GM12878 (cell line): ENCODE data around the gene HCRTR2. TPM values are rescaled to one million over a fixed set of nuclear protein-coding genes. Genes with fewer than 3 reads are reported as not detected.

Experiments used
- ATAC-seq: fragments of 200-7000 bp; cut with Tn5 transposase; 3 replicates; pipeline ENCODE4 v1.9.1; 2020; ENCODE audit warnings: mild to moderate bottlenecking, moderate library complexity
- BruUV-seq: library from RNA; stranded (reverse); fragments of 400-500 nt; replicated peaks from 2 replicates; lab custom pipeline; 2021; lab: Mats Ljungman, UMichigan
- CTCF ChIA-PET: fragments of 300-600 bp; sonication (Branson Sonifier 250); formaldehyde crosslinking; extraction: SDS; loops from one replicate; lab custom pipeline; 2021; ENCODE audit warnings: inconsistent platforms; lab: Yijun Ruan, JAX
- POLR2A ChIA-PET: fragments of 350-600 bp; formaldehyde crosslinking; extraction: SDS; loops from one replicate; lab custom pipeline; 2021; ENCODE audit warnings: inconsistent platforms; lab: Charles Lee
- RAD21 ChIA-PET: fragments of 300-600 bp; sonication (Branson Sonifier 250); formaldehyde crosslinking; loops from one replicate; lab custom pipeline; 2023; ENCODE audit warnings: antibody characterized with exemption; ENCODE audit not compliant: unreplicated experiment; lab: Charles Lee
- SMC1A ChIA-PET: fragments of 300-600 bp; sonication (Branson Sonifier 250); formaldehyde crosslinking; loops from one replicate; lab custom pipeline; 2023; ENCODE audit not compliant: unreplicated experiment, uncharacterized antibody; lab: Charles Lee
- DNase-seq: peaks from one replicate; pipeline ENCODE4 v3.0.0-alpha.2; 2011; ENCODE audit warnings: low read depth, low spot score
- FAIRE-seq: peaks from 3 replicates; lab custom pipeline; 2011; peaks lifted over from hg19 to GRCh38; lab: Jason Lieb, UNC
- H2AFZ ChIP-seq: 2 replicates; pipeline ENCODE4 v1.6.0; 2011; ENCODE audit warnings: low read depth, low read length, control low read depth; ENCODE audit not compliant: control insufficient read depth
- H3K27ac ChIP-seq: 2 replicates; pipeline ENCODE4 v1.5.1; 2011; ENCODE audit warnings: control low read depth; ENCODE audit not compliant: control insufficient read depth, insufficient read depth
- H3K27me3 ChIP-seq, 2 experiments: replicated peaks in 1 of 2; 2 replicates each; pipeline versions ENCODE4 v1.6.0 to v1.6.1; 2011; ENCODE audit warnings: low read length in 1 of 2; ENCODE audit not compliant: control insufficient read depth in 2 of 2, insufficient read depth in 2 of 2
- H3K36me3 ChIP-seq, 2 experiments: 2 replicates each; pipeline ENCODE4 v1.5.1; 2011; ENCODE audit warnings: low read length in 1 of 2; ENCODE audit not compliant: control insufficient read depth in 2 of 2, insufficient read depth in 2 of 2
- H3K4me1 ChIP-seq: 2 replicates; pipeline ENCODE4 v1.6.1; 2011; ENCODE audit warnings: mild to moderate bottlenecking, low read length, moderate library complexity, mixed read lengths; ENCODE audit not compliant: control insufficient read depth, insufficient read depth
- H3K4me2 ChIP-seq: 2 replicates; pipeline ENCODE4 v1.6.0; 2011; ENCODE audit warnings: control low read depth; ENCODE audit not compliant: control insufficient read depth, insufficient read depth
- H3K4me3 ChIP-seq: fragments of 200-600 bp; sonication (generic); 2 replicates; pipeline ENCODE4 v1.5.1; 2016
- H3K79me2 ChIP-seq: 2 replicates; pipeline ENCODE4 v1.6.0; 2011; ENCODE audit warnings: low read length; ENCODE audit not compliant: control insufficient read depth, insufficient read depth
- H3K9ac ChIP-seq: 2 replicates; pipeline ENCODE4 v1.8.0; 2011; ENCODE audit warnings: low read length, control low read depth, mixed read lengths; ENCODE audit not compliant: control insufficient read depth, insufficient read depth
- H3K9me3 ChIP-seq: replicated peaks from 3 replicates; pipeline ENCODE4 v1.5.1; 2011; ENCODE audit warnings: mild to moderate bottlenecking, low read length; ENCODE audit not compliant: control insufficient read depth, insufficient read depth
- H4K20me1 ChIP-seq: 2 replicates; pipeline ENCODE4 v1.6.0; 2011; ENCODE audit not compliant: control insufficient read depth, insufficient read depth
- BCL11A ChIP-seq: IDR thresholded peaks from 2 replicates; pipeline ENCODE4 v1.6.1; 2011; ENCODE audit warnings: low read depth, low read length
- BHLHE40 ChIP-seq, 2 experiments: fragments of 450-650 bp in 1 of 2; IDR thresholded peaks; 2 replicates each; pipeline ENCODE4 v1.6.1; 2011 to 2017; ENCODE audit warnings: low read depth in 2 of 2, borderline replicate concordance in 1 of 2, improper control_type of control experiment in 1 of 2, low read length in 1 of 2, mild to moderate bottlenecking in 1 of 2
- CEBPB ChIP-seq, 2 experiments: fragments of 150-350 bp in 1 of 2; IDR thresholded peaks; 2 replicates each; pipeline ENCODE4 v1.6.1; 2012 to 2014; ENCODE audit warnings: low read depth in 2 of 2, low read length in 2 of 2, borderline replicate concordance in 1 of 2, inconsistent platforms in 1 of 2
- CREB1 ChIP-seq: IDR thresholded peaks from 2 replicates; pipeline ENCODE4 v1.6.1; 2012; ENCODE audit warnings: low read depth, mild to moderate bottlenecking, inconsistent platforms
- FOXK2 ChIP-seq: fragments of 450-650 bp; IDR thresholded peaks from 2 replicates; pipeline ENCODE4 v1.6.1; 2017; ENCODE audit warnings: mild to moderate bottlenecking, moderate library complexity
- HSF1 ChIP-seq: fragments of 150-350 bp; IDR thresholded peaks from 2 replicates; pipeline ENCODE4 v1.6.1; 2014; ENCODE audit warnings: mild to moderate bottlenecking, low read depth, low read length
- MYB ChIP-seq: fragments of 150-350 bp; IDR thresholded peaks from 2 replicates; pipeline ENCODE4 v1.6.1; 2014; ENCODE audit warnings: mild to moderate bottlenecking, low read depth, low read length, borderline replicate concordance
- NKRF ChIP-seq: fragments of 450-650 bp; conservative IDR thresholded peaks from 2 replicates; pipeline ENCODE4 v1.6.1; 2017; ENCODE audit warnings: mild to moderate bottlenecking, moderate library complexity
- PAX8 ChIP-seq: fragments of 450-650 bp; IDR thresholded peaks from 2 replicates; pipeline ENCODE4 v1.6.1; 2017; ENCODE audit warnings: mild to moderate bottlenecking, moderate library complexity
- RCOR1 ChIP-seq: conservative IDR thresholded peaks from 2 replicates; pipeline ENCODE4 v1.6.1; 2012; ENCODE audit warnings: low read depth, low read length, improper control_type of control experiment
- SMAD1 ChIP-seq: fragments of 450-650 bp; IDR thresholded peaks from 2 replicates; pipeline ENCODE4 v1.6.1; 2018; ENCODE audit warnings: mild to moderate bottlenecking, low read depth; ENCODE audit not compliant: partially characterized antibody
- SMARCA5 ChIP-seq: fragments of 450-650 bp; IDR thresholded peaks from 2 replicates; pipeline ENCODE4 v1.6.1; 2017; ENCODE audit warnings: mild to moderate bottlenecking
- SMC3 ChIP-seq: IDR thresholded peaks from 2 replicates; pipeline ENCODE4 v1.6.1; 2011; ENCODE audit warnings: low read length, improper control_type of control experiment, borderline replicate concordance
- SREBF2 ChIP-seq: IDR thresholded peaks from 2 replicates; pipeline ENCODE4 v1.6.1; 2012; ENCODE audit warnings: mild to moderate bottlenecking, low read length
- STAT3 ChIP-seq: IDR thresholded peaks from 2 replicates; pipeline ENCODE4 v1.6.1; 2011; ENCODE audit warnings: low read depth, low read length, improper control_type of control experiment
- TCF12 ChIP-seq: IDR thresholded peaks from 2 replicates; pipeline ENCODE4 v1.6.1; 2011; ENCODE audit warnings: low read depth, mild to moderate bottlenecking, low read length
- YY1 ChIP-seq: IDR thresholded peaks from 2 replicates; pipeline ENCODE4 v1.6.1; 2011; ENCODE audit warnings: low read depth, mild to moderate bottlenecking, low read length
- ZBTB33 ChIP-seq: fragments of 450-650 bp; IDR thresholded peaks from 2 replicates; pipeline ENCODE4 v1.6.1; 2017; ENCODE audit warnings: mild to moderate bottlenecking
- WGBS: methylation state at CpG from one replicate; pipeline ENCODE4 v1.1.6; 2016; ENCODE audit warnings: low lambda C conversion rate; ENCODE audit not compliant: insufficient replicate concordance, insufficient coverage; ENCODE audit errors: missing lambda C conversion rate; 5-methylcytosine and 5-hydroxymethylcytosine counted together
- in situ Hi-C: fragments of 300-500 bp; cut with MboI; formaldehyde crosslinking; loops from 9 replicates; pipeline ENCODE4 v1.14.3; 2018; ENCODE audit warnings: mixed read lengths
- intact Hi-C: fragments of 100-400 bp; cut with micrococcal nuclease; formaldehyde crosslinking; loops from one replicate; pipeline ENCODE4 v1.14.2; 2022; ENCODE audit not compliant: unreplicated experiment
- polyA plus RNA-seq, 11 experiments: library from polyadenylated mRNA; depleted of rRNA in 4 of 11; unstranded in 6 of 11; stranded (reverse) in 5 of 11; fragments of >200 nt; fragmentation: Nextera tagmentation in 4 of 11; fragmentation: Illumina TruSeq in 1 of 11; extraction: Ambion mirVana in 4 of 11; extraction: Trizol in 1 of 11; gene quantifications; 1 replicate in 1 of 11; 2 replicates in 10 of 11; pipeline versions ENCODE4 v1.2.1 to v1.2.3, GENCODE V29; 2011 to 2016; ENCODE audit warnings: inconsistent platforms in 2 of 11, missing spikeins in 2 of 11, low read depth in 1 of 11
- total RNA-seq, 4 experiments: library from RNA; depleted of rRNA in 3 of 4; stranded (reverse); fragments of >200 nt in 3 of 4; fragmentation: Illumina TruSeq in 1 of 4; extraction: Trizol in 1 of 4; gene quantifications; 2 replicates each; pipeline versions ENCODE4 v1.2.1 to v1.2.3, GENCODE V29; 2013 to 2021

The HCRTR2 gene
- total and polyA plus RNA-seq, 10 of the 15 experiments (the other 5 are each of a cell fraction or from before 2014, with no cell fraction given): not detected

- BruUV-seq: no TSS peak
- SMC1A ChIA-PET: no interaction called here
Measured at GRCh38 chr6:55220961-55221360, 46.6 kb downstream of the HCRTR2 start.

GRCh38 chr6:55227862-55228261 lies 53.5 kb downstream of the HCRTR2 start:
- H3K36me3 ChIP-seq: no peaks in the 10 kb centered on the region
- in situ Hi-C loops: no loop called here
- WGBS: 17% methylated on average over 2 of the region's 2 CpGs
- no peaks in the 10 kb centered on the region for H3K4me1 ChIP-seq
- ATAC-seq (no peak), DNase-seq (no peak), FAIRE-seq (no peak)
- H3K9ac ChIP-seq: no peak overlapping the region
- H3K9me3 ChIP-seq: no peaks in the 10 kb centered on the region
- H3K27me3 ChIP-seq: no peaks in the 10 kb centered on the region
- POLR2A ChIA-PET: no interaction called here
- intact Hi-C loops: no loop called here
- H3K4me2 ChIP-seq: no peak overlapping the region
- no peaks in the 10 kb centered on the region for H3K79me2 ChIP-seq
- no peaks in the 10 kb centered on the region for H4K20me1 ChIP-seq
- no peak overlapping the region for H2AFZ ChIP-seq
- CTCF ChIA-PET: no interaction called here
- RAD21 ChIA-PET: no interaction called here
- SMC1A ChIA-PET: no interaction called here
- no TSS peak for BruUV-seq
- no peak overlapping the region for H3K27ac ChIP-seq
- no peak overlapping the region for H3K4me3 ChIP-seq
- TF ChIP-seq SMARCA5 (no peak), PAX8 (no peak), RCOR1 (no peak), BCL11A (no peak), ZBTB33 (no peak), CREB1 (no peak), NKRF (no peak), SMAD1 (no peak), HSF1 (no peak), BHLHE40 (IDR thresholded peaks at IDR 0.05; ENCODE audit: borderline replicate concordance in 1 of 2, low read depth in 2 of 2, low read length in 1 of 2) (no peak), FOXK2 (no peak), STAT3 (no peak)

More at GRCh38 chr6:55220961-55221360, 46.6 kb downstream of the HCRTR2 start:
- no peak for DNase-seq
- H4K20me1 ChIP-seq: no peaks in the 10 kb centered on the region
- no peaks in the 10 kb centered on the region for H3K9me3 ChIP-seq
- no peaks in the 10 kb centered on the region for H3K36me3 ChIP-seq
- H3K4me2 ChIP-seq: no peak overlapping the region
- POLR2A ChIA-PET: no interaction called here
- no peak overlapping the region for H2AFZ ChIP-seq
- no peak for FAIRE-seq
- in situ Hi-C loops (no loop called here), intact Hi-C loops (no loop called here)
- H3K27ac ChIP-seq: no peak overlapping the region
- H3K4me3 ChIP-seq: no peak overlapping the region
- CTCF ChIA-PET: no interaction called here
- H3K79me2 ChIP-seq: no peaks in the 10 kb centered on the region
- WGBS: 2% methylated on average over 3 of the region's 3 CpGs
- ATAC-seq: no peak
- no peaks in the 10 kb centered on the region for H3K4me1 ChIP-seq
- no peak overlapping the region for H3K9ac ChIP-seq
- RAD21 ChIA-PET: no interaction called here
- H3K27me3 ChIP-seq: no peaks in the 10 kb centered on the region
- TF ChIP-seq TCF12 (no peak), YY1 (no peak), CEBPB (IDR thresholded peaks at IDR 0.05; ENCODE audit: borderline replicate concordance in 1 of 2, low read depth in 2 of 2, low read length in 2 of 2) (no peak), MYB (no peak), SMC3 (no peak), SREBF2 (no peak)
